NB4 (cell line): ENCODE measurements around the gene OLFM1.

Experiments used
- CTCF ChIP-seq: IDR thresholded peaks from one replicate; pipeline ENCODE4 v1.5.1; 2012; ENCODE audit warnings: low read depth, low read length
- MYC ChIP-seq: IDR thresholded peaks from 2 replicates; pipeline ENCODE4 v1.6.1; 2011; ENCODE audit warnings: low read depth, low read length
- POLR2A ChIP-seq: IDR thresholded peaks from 2 replicates; pipeline ENCODE4 v1.6.1; 2011; ENCODE audit warnings: mild to moderate bottlenecking; ENCODE audit not compliant: insufficient read length; ENCODE audit errors: extremely low read depth

- no peak for TF ChIP-seq CTCF
- no peak for TF ChIP-seq POLR2A
- no peak for TF ChIP-seq MYC
Observed at GRCh38 chr9:135056541-135056940, 30.9 kb upstream of the OLFM1 start.
